Trophoblast cell (in vitro differentiated cells and primary cell): ENCODE measurements around the gene CCDC90B. TPM values are rescaled to one million over a fixed set of nuclear protein-coding genes. Genes with fewer than 3 reads are reported as not detected.
A peak's percentile ranks its signal among the peaks of the same experiment; 100 is the strongest.

Experiments
- DNase-seq, 2 donors: peaks; one replicate each; pipeline ENCODE4 v3.0.0-alpha.2; 2016
- H2AFZ ChIP-seq: 2 replicates; pipeline ENCODE4 v1.6.1; 2013; ENCODE audit warnings: low read length, moderate library complexity, mild to moderate bottlenecking; ENCODE audit not compliant: insufficient read depth, poor library complexity
- H2AK5ac ChIP-seq: 2 replicates; pipeline ENCODE4 v1.6.1; 2013; ENCODE audit warnings: mild to moderate bottlenecking, low read length
- H2BK120ac ChIP-seq: 2 replicates; pipeline ENCODE4 v1.6.1; 2013; ENCODE audit warnings: low read length, mild to moderate bottlenecking, moderate library complexity; ENCODE audit not compliant: insufficient read depth, poor library complexity
- H2BK12ac ChIP-seq: 2 replicates; pipeline ENCODE4 v1.6.1; 2013; ENCODE audit warnings: mild to moderate bottlenecking, low read length, moderate library complexity
- H2BK5ac ChIP-seq: 2 replicates; pipeline ENCODE4 v1.6.1; 2013; ENCODE audit warnings: low read length, low read depth, moderate library complexity, mild to moderate bottlenecking; ENCODE audit not compliant: poor library complexity
- H3K14ac ChIP-seq: 2 replicates; pipeline ENCODE4 v1.6.1; 2013; ENCODE audit warnings: mild to moderate bottlenecking, low read length
- H3K18ac ChIP-seq: 2 replicates; pipeline ENCODE4 v1.6.1; 2013; ENCODE audit warnings: mild to moderate bottlenecking, low read length
- H3K23ac ChIP-seq: 2 replicates; pipeline ENCODE4 v1.6.1; 2013; ENCODE audit warnings: low read length
- H3K27ac ChIP-seq: 2 replicates; pipeline ENCODE4 v1.5.1; 2013; ENCODE audit warnings: low read depth, mild to moderate bottlenecking, inconsistent platforms, low read length, moderate library complexity
- H3K27me3 ChIP-seq: 2 replicates; pipeline ENCODE4 v1.6.1; 2013; ENCODE audit warnings: inconsistent platforms, mild to moderate bottlenecking, low read length, moderate library complexity; ENCODE audit not compliant: insufficient read depth
- H3K36me3 ChIP-seq, 2 experiments: 1 replicate in 1 of 2; 2 replicates in 1 of 2; pipeline ENCODE4 v1.6.1; 2013; ENCODE audit warnings: low read length in 2 of 2, mild to moderate bottlenecking in 2 of 2, moderate library complexity in 1 of 2; ENCODE audit not compliant: insufficient read depth in 2 of 2, control insufficient read depth in 1 of 2
- H3K4ac ChIP-seq: 2 replicates; pipeline ENCODE4 v1.6.1; 2013; ENCODE audit warnings: low read depth, mild to moderate bottlenecking, low read length, moderate library complexity
- H3K4me1 ChIP-seq, 2 experiments: 1 replicate in 1 of 2; 2 replicates in 1 of 2; pipeline ENCODE4 v1.6.1; 2013; ENCODE audit warnings: low read length in 2 of 2, mild to moderate bottlenecking in 2 of 2, moderate library complexity in 1 of 2; ENCODE audit not compliant: insufficient read depth in 2 of 2, control insufficient read depth in 1 of 2
- H3K4me2 ChIP-seq: 2 replicates; pipeline ENCODE4 v1.6.1; 2013; ENCODE audit warnings: inconsistent platforms, mild to moderate bottlenecking, low read length, moderate library complexity
- H3K4me3 ChIP-seq: 2 replicates; pipeline ENCODE4 v1.5.1; 2013; ENCODE audit warnings: mild to moderate bottlenecking, low read depth, low read length, inconsistent platforms
- H3K79me1 ChIP-seq: one replicate; pipeline ENCODE4 v1.6.1; 2013; ENCODE audit warnings: low read length
- H3K79me2 ChIP-seq: 2 replicates; pipeline ENCODE4 v1.6.1; 2013; ENCODE audit warnings: low read length, mild to moderate bottlenecking; ENCODE audit not compliant: control insufficient read depth, insufficient read depth, poor library complexity
- H3K9ac ChIP-seq: 2 replicates; pipeline ENCODE4 v1.6.1; 2013; ENCODE audit warnings: mild to moderate bottlenecking, low read length
- H3K9me3 ChIP-seq: 2 replicates; pipeline ENCODE4 v1.6.1; 2013; ENCODE audit warnings: low read depth, mild to moderate bottlenecking, control low read depth, inconsistent platforms, low read length; ENCODE audit not compliant: insufficient read depth
- H4K12ac ChIP-seq: 2 replicates; pipeline ENCODE4 v1.6.1; 2013; ENCODE audit warnings: low read depth, mild to moderate bottlenecking, low read length, moderate library complexity
- H4K8ac ChIP-seq: 2 replicates; pipeline ENCODE4 v1.6.1; 2013; ENCODE audit warnings: low read depth, mild to moderate bottlenecking, low read length, moderate library complexity
- H4K91ac ChIP-seq: one replicate; pipeline ENCODE4 v1.6.1; 2013; ENCODE audit warnings: low read depth, mild to moderate bottlenecking, low read length, moderate library complexity
- WGBS: extraction: QIAGEN DNeasy Blood & Tissue Kit; methylation state at CpG from one replicate; pipeline ENCODE4 v1.1.7; 2013; ENCODE audit warnings: missing lambda C conversion rate; ENCODE audit not compliant: insufficient read length, insufficient coverage; ENCODE audit errors: extremely low coverage; 5-methylcytosine and 5-hydroxymethylcytosine counted together
- polyA plus RNA-seq: library from polyadenylated mRNA; stranded (reverse); fragments of 200-250 nt; gene quantifications from 2 replicates; pipeline ENCODE4 v1.2.3, GENCODE V29; 2013

The CCDC90B gene
- polyA plus RNA-seq, result 55.8 and 58.1 TPM in 2 replicates

GRCh38 chr11:83285771-83286528 lies at the start of gene CCDC90B:
Gene CCDC90B (minus strand): TSS chr11:83286367. CDS start chr11:83285972, 395 bp downstream.
- peak within 1 kb of the TSS; percentile 88 for H4K12ac ChIP-seq
- WGBS, result no CpG with 5 or more reads among the region's 55 CpGs
- peak within 1 kb of the TSS; percentile 91 for H3K4me3 ChIP-seq
- H4K91ac ChIP-seq, result peak within 1 kb of the TSS; percentile 92
- H3K14ac ChIP-seq, result peak within 1 kb of the TSS; percentile 83
- H2AK5ac ChIP-seq, result no peak within 1 kb of the TSS
- H4K8ac ChIP-seq, result peak within 1 kb of the TSS; percentile 96
- DNase-seq, result peak; percentile 99
- H2BK5ac ChIP-seq, result peak within 1 kb of the TSS; percentile 90
- H3K9me3 ChIP-seq, result no peaks in the 10 kb centered on the region
- peak within 1 kb of the TSS; percentile 94 for H3K9ac ChIP-seq
- H3K36me3 ChIP-seq, result no peaks in the 10 kb centered on the region
- H2BK12ac ChIP-seq, result no peak within 1 kb of the TSS
- H3K4ac ChIP-seq, result peak within 1 kb of the TSS; percentile 35
- peaks cover 9% of the 10 kb centered on the region for H3K79me1 ChIP-seq
- H3K23ac ChIP-seq, result no peak within 1 kb of the TSS
- peaks cover 7% of the 10 kb centered on the region for H3K79me2 ChIP-seq
- peak within 1 kb of the TSS; percentile 88 for H2BK120ac ChIP-seq
- H2AFZ ChIP-seq, result peak within 1 kb of the TSS; percentile 87
- H3K4me1 ChIP-seq, result peaks cover 0 to 2% of the 10 kb centered on the region in 2 experiments
- H3K27me3 ChIP-seq, result no peaks in the 10 kb centered on the region
- peak within 1 kb of the TSS; percentile 82 for H3K27ac ChIP-seq
- peak within 1 kb of the TSS; percentile 89 for H3K18ac ChIP-seq
- peak within 1 kb of the TSS; percentile 67 for H3K4me2 ChIP-seq

- no peaks in the 10 kb centered on the region for H3K27me3 ChIP-seq
- H3K4me3 ChIP-seq, result no peak overlapping the region
- H3K14ac ChIP-seq, result no peak overlapping the region
- no peak overlapping the region for H2AK5ac ChIP-seq
- H4K91ac ChIP-seq, result no peak overlapping the region
- H3K79me2 ChIP-seq, result no peaks in the 10 kb centered on the region
- H3K36me3 ChIP-seq, result no peaks in the 10 kb centered on the region
- no peak overlapping the region for H4K12ac ChIP-seq
- DNase-seq, result no peak
- H3K23ac ChIP-seq, result no peak overlapping the region
- H3K27ac ChIP-seq, result no peak overlapping the region
- H3K4me1 ChIP-seq, result no peaks in the 10 kb centered on the region
- H3K4me2 ChIP-seq, result no peak overlapping the region
- no peak overlapping the region for H4K8ac ChIP-seq
- no CpG with 5 or more reads among the region's 4 CpGs for WGBS
- no peak overlapping the region for H3K4ac ChIP-seq
- H2BK12ac ChIP-seq, result no peak overlapping the region
- H2BK120ac ChIP-seq, result no peak overlapping the region
- no peak overlapping the region for H2BK5ac ChIP-seq
- no peaks in the 10 kb centered on the region for H3K9me3 ChIP-seq
- no peak overlapping the region for H3K9ac ChIP-seq
- no peak overlapping the region for H2AFZ ChIP-seq
- no peak overlapping the region for H3K18ac ChIP-seq
- no peaks in the 10 kb centered on the region for H3K79me1 ChIP-seq
Measured at GRCh38 chr11:83335446-83336070, 49.4 kb upstream of the CCDC90B start.

- Histone ChIP-seq H2AFZ (no peak overlapping the region), H3K4me1 (peaks cover 4 to 7% of the 10 kb centered on the region in 2 experiments), H3K79me2 (no peaks in the 10 kb centered on the region), H3K14ac (no peak overlapping the region), H3K9ac (no peak overlapping the region), H3K79me1 (no peaks in the 10 kb centered on the region), H4K8ac (no peak overlapping the region), H3K36me3 (peaks cover 0 to 2% of the 10 kb centered on the region in 2 experiments), H2BK12ac (no peak overlapping the region), H4K91ac (no peak overlapping the region), H2BK120ac (no peak overlapping the region), H3K4me3 (no peak overlapping the region), H3K27me3 (no peaks in the 10 kb centered on the region), H2BK5ac (no peak overlapping the region), H4K12ac (no peak overlapping the region), H3K27ac (no peak overlapping the region), H3K18ac (no peak overlapping the region), H3K9me3 (peaks cover 2% of the 10 kb centered on the region), H2AK5ac (no peak overlapping the region), H3K4ac (no peak overlapping the region), H3K4me2 (no peak overlapping the region), H3K23ac (no peak overlapping the region)
- no CpG with 5 or more reads among the region's 2 CpGs for WGBS
- no peak for DNase-seq
Measured at GRCh38 chr11:83330303-83330702, 44.1 kb upstream of the CCDC90B start.

GRCh38 chr11:83326326-83326725 lies 40.2 kb upstream of the CCDC90B start:
- Histone ChIP-seq H3K18ac (peak overlapping the region; percentile 9), H3K79me1 (no peaks in the 10 kb centered on the region), H3K4me3 (no peak overlapping the region), H2AK5ac (no peak overlapping the region), H4K91ac (no peak overlapping the region), H3K79me2 (no peaks in the 10 kb centered on the region), H3K36me3 (peaks cover 0 to 2% of the 10 kb centered on the region in 2 experiments), H4K8ac (no peak overlapping the region), H2BK12ac (no peak overlapping the region), H2BK120ac (no peak overlapping the region), H3K9me3 (peaks cover 2% of the 10 kb centered on the region), H3K23ac (no peak overlapping the region), H3K27me3 (no peaks in the 10 kb centered on the region), H4K12ac (no peak overlapping the region), H3K9ac (no peak overlapping the region), H2AFZ (no peak overlapping the region), H2BK5ac (no peak overlapping the region), H3K14ac (no peak overlapping the region), H3K27ac (no peak overlapping the region), H3K4me2 (no peak overlapping the region), H3K4ac (no peak overlapping the region), H3K4me1 (peaks cover 4 to 7% of the 10 kb centered on the region in 2 experiments)
- DNase-seq, result peak; percentile 53 to 75
- no CpG with 5 or more reads among the region's 1 CpG for WGBS
